Activated T-cell treated with anti-CD3 and anti-CD28 coated beads for 4 hours (primary cell): ENCODE results near the gene FANCM.
A peak's percentile ranks its signal among the peaks of the same experiment; 100 is the strongest.

ENCODE experiments used
- DNase-seq: peaks from one replicate; pipeline ENCODE4 v3.0.0-alpha.2; 2020

Gene FANCM, protein sequence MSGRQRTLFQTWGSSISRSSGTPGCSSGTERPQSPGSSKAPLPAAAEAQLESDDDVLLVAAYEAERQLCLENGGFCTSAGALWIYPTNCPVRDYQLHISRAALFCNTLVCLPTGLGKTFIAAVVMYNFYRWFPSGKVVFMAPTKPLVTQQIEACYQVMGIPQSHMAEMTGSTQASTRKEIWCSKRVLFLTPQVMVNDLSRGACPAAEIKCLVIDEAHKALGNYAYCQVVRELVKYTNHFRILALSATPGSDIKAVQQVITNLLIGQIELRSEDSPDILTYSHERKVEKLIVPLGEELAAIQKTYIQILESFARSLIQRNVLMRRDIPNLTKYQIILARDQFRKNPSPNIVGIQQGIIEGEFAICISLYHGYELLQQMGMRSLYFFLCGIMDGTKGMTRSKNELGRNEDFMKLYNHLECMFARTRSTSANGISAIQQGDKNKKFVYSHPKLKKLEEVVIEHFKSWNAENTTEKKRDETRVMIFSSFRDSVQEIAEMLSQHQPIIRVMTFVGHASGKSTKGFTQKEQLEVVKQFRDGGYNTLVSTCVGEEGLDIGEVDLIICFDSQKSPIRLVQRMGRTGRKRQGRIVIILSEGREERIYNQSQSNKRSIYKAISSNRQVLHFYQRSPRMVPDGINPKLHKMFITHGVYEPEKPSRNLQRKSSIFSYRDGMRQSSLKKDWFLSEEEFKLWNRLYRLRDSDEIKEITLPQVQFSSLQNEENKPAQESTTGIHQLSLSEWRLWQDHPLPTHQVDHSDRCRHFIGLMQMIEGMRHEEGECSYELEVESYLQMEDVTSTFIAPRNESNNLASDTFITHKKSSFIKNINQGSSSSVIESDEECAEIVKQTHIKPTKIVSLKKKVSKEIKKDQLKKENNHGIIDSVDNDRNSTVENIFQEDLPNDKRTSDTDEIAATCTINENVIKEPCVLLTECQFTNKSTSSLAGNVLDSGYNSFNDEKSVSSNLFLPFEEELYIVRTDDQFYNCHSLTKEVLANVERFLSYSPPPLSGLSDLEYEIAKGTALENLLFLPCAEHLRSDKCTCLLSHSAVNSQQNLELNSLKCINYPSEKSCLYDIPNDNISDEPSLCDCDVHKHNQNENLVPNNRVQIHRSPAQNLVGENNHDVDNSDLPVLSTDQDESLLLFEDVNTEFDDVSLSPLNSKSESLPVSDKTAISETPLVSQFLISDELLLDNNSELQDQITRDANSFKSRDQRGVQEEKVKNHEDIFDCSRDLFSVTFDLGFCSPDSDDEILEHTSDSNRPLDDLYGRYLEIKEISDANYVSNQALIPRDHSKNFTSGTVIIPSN (N-terminal part only)

DNA sequence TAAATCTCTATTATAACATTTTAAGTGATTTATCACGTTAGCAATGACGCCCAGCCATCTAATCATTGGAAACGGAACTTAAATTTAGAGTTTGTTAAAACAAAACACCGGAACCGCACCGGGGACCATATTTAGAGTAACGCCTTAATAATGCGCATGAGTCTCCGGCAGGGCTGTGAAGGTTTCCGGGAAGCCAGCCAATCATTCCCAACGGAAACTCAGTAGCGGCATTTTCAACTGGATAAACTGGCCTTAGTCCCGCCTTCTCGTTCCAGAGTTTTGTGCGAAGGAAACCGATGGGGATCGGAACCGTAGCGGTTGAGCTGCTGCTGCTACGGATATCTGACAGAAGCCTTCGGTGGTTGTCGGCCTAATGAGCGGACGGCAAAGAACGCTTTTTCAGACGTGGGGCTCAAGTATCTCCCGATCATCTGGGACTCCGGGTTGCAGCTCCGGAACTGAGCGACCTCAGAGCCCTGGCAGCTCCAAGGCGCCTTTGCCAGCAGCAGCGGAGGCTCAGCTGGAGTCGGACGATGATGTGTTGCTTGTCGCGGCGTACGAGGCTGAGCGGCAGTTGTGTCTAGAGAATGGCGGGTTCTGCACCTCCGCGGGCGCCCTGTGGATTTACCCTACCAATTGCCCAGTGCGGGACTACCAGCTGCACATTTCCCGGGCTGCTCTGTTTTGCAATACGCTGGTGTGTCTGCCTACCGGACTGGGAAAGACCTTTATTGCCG is at the start of gene FANCM:
TSS of gene FANCM (plus strand) at position 272 of the 737 bp plus-strand sequence. CDS start at position 374, 102 bp downstream.
- peak; percentile 78 for DNase-seq

DNA sequence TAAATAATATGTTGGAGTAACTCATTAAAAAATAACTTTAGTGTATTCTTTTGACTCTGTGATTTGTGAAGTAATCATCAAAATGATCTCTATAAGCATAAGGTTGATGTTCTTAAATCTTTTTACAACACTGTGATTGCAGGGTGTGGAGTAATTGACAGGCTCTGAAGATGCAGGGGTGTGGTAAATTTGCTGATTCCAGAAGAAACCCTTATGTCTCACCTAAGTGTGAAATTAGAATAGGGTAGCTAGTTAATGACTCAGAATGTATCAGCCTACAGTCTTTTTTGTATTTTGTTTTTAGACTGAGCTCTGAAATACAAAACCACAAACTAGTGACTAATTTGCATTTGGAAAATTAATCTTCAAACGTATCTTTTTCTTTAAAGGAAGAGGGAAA is 45.9 kb upstream of the FANCM start:
- no peak for DNase-seq

DNA sequence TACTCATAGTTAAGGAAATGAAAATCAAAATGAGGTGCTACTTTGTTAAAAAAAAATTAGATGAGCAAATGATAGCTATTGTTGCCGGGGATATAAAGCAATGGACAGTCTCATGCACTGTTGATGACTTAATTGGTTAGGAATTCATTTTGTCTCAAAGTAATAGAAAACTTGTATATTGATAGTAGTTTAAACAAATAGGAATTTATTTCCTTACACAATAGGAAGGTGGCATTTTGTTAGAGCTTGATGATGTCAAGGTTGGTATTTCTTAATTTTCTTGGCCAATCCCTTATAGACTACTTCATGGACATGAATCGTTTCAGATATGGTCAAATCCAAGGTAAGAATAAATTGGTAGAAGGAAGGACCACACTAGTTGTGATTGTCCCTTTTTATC is 44.0 kb upstream of the FANCM start:
- DNase-seq = no peak

DNA sequence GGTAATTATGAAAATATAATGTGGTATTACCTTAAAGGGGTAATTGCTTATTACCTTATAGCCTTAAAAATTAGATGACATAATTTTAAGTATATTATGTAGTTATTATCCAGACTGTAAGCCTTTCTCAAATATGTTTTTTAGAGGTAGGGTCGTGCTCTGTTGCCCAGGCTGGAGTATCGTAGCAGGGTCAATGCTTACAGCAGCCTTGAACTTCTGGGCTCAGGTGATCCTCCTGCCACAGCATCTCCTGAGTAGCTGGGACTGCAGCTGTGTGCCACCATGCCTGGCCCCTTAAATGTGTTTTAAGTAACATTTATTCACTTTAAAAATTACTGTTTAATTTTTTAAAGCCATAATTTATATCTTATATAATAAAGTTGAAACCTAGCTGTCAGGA is 41.5 kb upstream of the FANCM start:
- DNase-seq = no peak

DNA sequence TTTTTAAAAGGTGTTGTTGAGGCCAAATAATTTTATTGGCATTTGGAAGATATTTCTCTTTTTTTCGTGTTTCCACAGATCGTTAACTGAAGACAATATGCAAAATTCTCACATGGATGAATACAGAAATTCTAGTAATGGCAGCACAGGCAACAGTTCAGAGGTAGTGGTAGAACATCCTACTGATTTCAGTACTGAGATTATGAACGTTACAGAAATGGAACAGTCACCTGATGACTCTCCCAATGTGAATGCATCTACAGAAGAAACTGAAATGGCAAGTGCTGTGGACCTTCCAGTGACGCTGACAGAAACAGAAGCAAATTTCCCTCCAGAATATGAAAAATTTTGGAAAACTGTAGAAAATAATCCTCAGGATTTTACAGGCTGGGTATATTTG is 40.6 kb upstream of the FANCM start:
- DNase-seq = no peak

DNA sequence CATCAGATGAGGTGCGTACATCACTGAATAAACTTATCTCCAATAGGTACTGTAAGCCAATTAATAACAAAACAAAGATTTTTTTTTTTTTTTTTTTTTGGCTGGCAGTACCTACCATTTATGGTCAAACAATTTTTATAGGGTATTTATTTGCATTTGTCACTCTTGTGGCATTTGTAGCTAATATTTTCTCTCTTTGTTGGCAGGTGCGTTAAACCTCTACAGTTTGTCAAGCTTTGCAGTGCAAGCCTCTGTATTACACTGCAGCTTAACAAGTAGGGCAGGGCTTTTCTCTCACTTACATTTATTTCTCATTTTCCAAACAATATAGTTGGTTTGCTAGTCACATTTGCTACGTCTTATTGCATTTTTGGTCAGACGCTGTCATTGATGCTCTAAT is 39.5 kb upstream of the FANCM start:
- no peak for DNase-seq

DNA sequence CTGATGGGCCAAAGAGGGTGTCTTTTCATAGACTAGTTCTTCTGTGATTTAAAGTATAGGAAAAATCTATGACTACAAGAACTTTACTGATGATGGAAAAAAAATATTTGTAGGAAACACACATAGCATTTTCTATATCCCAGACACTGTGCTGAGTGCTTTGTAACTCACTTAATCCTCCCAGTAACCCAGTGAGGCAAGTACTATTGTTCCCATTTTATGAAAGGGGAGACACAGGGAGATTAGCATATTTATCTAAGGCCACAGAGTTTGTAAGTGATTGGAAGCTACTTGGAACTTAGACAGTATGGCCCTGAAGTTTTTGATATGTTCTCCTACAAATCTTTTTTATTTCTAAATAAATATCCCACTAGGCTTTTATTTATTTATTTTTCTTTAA is 31.9 kb upstream of the FANCM start:
- DNase-seq = no peak

DNA sequence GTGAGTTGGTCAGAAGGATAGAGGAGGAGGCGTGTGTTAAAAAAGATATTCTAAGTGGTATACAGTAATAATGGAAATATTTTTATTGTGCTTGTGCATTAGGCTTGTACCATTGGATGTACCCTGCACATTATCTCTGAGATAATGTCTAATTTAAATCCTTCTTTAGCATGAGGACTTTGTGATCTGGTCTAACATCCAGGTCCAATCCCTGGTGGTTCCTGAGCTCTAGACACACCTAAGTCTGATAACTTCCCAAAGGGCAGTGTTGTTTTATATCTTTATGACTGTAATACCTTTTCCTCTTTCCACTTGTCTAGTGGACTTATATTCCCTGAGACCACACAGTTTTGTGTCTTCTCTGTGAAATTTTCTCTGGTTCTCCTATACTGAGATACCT is 31.2 kb upstream of the FANCM start:
- DNase-seq = no peak

DNA sequence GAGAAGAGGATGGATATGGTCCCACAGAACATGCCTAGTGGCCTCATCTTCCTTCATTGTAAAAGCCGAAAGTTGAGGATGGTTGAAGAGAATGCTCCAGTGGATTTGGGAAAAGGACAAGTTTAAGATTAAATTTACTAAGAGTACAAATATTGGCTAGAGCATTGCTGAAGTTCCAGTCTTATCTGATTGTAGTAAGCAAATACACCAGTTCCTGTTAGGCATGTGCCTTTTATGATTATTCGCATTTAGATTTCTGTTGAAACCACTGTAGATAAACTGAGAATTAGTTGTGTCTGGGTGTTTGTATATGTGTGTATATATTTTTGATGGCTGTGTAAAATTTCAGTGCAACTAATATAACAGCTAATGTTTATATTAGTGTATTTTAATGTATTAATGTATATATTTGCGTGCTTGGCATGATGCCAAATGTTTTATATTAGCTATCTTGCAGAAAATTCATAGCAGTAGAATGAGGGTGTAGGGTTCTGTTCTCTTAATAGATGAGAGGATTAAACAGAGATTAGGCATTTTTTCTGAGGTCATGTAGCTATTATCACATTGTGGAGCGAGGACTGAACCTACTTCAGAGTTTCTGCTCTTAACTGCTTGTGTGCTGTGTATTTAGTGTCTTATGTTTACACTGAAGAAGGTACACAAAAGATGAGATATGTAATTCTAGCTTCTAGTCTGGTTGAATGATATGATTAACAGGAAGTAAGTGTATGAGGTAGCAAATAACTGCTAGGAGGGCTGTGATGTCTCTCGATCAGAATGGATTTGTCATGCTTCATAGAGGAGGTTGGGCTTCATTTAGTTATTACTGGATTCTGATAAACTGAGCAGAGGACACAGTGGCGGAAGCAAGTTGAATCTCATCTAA is 22.6 kb upstream of the FANCM start:
- no peak for DNase-seq

DNA sequence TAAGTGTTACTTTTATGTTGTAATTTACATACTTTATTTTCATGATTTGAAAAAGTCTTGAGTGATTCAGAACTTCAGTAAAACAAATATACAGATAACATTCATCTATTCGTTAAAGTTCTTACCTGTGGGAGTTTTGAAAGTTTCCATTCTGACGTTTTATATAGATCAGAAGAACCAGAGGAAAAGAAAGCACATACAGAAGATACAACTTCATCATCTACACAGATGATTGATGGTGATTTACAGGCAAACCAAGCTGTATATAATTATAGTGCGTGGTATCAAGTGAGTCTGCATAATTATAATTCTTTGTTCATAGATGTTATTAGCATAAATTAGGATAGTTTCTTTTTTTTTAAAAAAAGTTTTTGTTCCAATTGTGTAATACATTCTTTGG is 21.4 kb upstream of the FANCM start:
- DNase-seq = no peak

DNA sequence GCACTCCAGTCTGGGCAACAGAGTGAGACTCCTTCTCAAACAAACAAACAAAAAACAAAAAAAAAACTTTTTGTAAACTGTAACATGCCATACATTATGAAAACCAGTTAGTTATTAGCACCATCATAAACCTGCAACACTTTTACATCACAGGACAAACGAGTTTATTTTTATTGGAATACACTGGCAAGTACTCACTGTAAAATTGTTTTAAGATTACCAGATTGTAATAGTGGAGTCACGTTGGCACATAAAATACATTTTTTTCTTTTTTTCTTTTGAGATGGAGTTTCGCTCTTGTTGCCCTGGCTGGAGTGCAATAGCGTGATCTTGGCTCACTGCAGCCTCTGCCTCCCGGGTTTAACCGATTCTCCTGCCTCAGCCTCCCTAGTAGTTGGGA is 17.1 kb upstream of the FANCM start:
- no peak for DNase-seq

DNA sequence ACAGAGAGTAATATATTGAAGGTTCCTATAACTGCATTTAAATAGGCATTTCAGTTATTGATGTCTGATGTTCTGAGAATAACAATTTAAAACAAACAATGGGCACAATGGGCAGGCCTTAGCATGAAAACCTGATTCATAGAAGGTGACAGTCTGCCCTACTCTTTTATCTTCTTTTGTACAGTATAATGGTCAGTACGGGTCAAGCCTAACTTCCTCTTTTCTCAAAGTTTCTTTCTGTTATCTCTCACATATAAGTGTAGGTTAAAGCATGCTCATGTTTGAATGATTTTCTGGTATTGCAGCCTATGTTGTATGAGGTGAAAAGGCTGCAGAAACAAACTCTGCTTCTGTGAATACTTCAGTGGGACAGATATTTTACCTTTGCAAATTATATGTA is 15.6 kb upstream of the FANCM start:
- no peak for DNase-seq

DNA sequence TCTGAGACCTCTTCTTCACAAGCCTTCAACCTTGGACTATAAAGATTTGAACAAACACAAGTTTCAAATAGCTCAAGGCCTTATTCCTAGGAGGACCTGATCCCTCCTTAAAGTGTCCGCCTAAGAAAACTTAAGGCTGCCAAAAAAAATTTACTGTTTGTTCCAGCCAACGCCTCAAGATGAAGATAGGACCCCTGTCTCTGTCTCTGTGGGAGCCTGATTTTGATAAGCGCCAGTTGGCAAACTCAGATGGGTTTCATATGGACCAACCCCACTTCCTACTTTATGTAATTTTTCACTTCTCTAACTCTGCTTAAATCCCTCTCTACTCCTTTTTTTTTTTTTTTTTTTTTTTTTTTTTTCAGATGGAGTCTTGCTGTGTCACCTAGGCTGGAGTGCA is 12.5 kb upstream of the FANCM start:
- no peak for DNase-seq

DNA sequence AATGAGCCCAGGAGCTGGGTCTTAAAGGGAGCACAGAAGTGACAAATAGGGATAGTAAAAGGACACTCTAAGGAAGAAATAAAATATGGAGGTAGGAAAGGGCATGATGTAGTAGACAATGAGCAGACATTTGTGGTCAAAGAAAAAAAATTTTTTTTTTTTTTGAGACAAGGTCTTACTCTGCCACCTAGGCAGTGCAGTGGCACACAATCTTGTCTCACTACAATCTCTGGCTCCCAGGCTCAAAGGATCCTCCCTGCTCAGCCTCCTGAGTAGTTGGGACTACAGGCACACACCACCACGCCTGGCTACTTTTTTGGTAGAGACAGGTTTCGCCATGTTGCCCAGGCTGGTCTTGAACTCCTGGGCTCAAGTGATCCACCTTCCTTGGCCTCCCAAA is 10.0 kb upstream of the FANCM start:
- no peak for DNase-seq

DNA sequence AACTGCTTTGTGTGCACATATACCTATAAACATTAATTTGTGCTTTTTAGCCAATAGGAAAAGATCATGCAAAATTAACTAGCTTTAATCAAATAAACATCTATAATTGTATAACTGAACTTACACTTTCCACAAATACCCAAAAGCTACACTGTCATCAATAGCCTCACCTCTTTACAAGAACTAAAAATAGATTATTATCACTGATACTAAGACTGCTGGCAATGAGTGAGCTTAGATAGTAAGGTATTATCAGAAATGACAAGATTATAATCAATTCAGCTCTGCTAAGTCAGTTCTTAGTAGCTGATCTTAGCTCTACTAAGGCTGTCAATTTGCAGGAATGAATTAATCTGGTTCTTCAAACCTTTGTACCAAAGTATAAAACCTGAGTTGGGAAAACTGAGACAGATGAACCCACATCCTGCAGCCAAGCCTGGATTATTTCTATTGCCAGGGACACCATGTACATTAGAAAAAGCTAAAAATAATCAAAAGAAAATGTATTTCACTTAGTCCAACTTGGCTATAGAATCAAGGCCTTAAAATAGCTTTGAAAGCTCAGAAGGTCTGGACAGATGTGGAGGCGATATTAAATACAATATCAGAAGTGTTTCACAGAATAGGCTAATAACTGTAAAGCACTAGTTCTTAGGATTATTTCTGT is 6.6 kb upstream of the FANCM start:
- no peak for DNase-seq

DNA sequence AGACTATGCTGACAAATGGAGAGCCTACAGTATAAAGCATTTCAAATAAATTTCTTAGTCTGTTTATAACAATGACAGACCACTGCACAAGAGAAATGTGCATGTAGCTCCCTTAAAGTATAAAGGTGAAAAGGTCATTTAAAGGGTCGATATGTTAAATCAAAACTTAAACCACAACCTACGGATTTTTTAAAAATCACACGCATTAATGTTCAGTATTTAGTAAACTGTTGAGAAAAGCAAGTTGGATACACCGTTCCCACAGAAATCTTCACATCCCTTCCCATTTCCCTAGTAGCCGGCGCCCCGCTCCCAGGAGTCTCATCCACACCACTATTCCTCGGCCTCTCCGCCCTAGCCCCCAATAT is 2.1 kb upstream of the FANCM start:
- no peak for DNase-seq

DNA sequence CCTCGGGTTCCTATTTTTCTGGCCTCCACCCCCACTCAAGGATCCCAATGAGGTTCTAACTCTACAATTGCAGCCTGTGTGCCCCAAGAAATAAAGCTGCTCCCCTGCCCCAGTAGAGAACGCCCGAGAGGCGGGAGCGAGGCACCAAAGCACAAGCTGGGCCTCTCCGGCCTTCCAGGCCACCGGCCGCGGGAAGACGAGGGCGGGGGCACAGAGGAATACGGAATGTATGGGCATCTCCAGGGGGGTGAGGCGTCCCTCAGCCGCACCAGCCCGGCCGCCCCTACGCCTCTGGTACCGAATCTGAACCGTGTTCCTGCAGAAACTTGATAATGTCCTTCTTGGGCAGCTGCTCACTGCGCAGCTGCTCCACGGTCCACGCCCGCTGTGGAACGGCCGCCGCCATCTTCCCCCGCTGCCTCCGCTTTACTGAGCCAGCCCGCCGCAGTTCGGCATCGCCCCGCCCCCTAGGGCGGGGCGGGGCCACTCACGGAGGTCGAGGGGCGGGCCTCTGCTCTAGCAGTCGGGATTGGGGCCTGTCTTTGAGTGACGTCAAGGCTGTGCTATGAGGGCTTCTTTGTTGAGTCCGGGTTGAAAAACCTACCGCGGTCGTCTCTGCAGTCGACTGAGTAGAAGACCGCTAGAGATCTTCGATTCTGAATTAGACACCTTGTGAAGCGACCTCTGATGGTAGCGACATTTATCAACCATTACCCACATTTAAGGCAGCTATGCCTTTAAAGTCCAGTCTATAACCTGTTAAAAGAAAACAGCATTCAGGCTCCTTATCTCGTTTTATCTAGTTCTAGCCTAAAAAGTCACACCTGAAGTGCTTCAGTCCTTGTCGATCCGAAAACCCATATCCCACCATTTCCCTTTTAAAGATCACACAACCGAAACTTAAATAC is 1.4 kb upstream of the FANCM start, which contains the start of gene FKBP3:
TSS of gene FKBP3 (minus strand) at position 431 of the 908 bp plus-strand sequence. CDS start at position 406, 25 bp downstream.
- DNase-seq = peak; percentile 93

DNA sequence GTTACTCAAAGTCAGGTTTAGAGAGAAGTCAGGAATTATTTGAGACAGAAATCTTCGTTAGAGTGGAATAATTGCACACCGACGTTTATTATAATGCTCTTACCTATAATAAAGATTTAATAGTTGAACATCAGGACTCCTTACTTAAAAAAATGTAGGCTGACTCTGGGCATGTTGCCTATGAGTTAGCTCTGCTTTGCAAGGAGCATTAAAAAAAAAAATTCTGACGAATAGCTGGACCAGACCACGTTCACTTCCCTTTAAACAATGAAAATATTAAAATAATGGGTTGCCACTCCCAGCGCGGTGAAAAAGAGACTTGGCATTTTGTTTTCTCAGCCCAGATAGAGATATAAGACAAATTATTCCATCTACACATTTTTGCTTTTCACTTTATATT is 574 bp upstream of the FANCM start:
- DNase-seq = no peak

DNA sequence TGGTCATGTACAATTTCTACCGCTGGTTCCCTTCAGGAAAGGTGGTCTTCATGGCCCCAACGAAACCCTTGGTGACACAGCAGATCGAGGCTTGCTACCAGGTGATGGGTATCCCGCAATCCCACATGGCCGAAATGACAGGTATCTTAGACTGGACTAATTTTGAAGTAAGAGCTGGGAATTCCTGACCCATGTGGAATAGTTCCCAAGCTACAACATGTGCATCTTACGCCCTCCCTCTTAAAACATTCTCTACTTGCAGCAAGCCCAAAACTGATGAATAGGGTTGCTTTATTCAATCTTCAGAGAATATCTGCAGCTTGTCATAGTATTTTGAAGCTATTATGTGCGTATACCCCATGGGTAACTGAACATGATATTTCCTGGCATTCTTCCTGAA is 669 bp downstream of the FANCM start:
- DNase-seq = no peak
